IMR-90 (cell line): ENCODE data around the gene ABHD16A.

Source experiments
- MAFK ChIP-seq: IDR thresholded peaks from 2 replicates; pipeline ENCODE4 v1.6.1; 2012; ENCODE audit warnings: low read depth, low read length, improper control_type of control experiment
- POLR2A ChIP-seq: IDR thresholded peaks from 2 replicates; pipeline ENCODE4 v1.6.1; 2012; ENCODE audit warnings: mild to moderate bottlenecking, low read depth, low read length
- RAD21 ChIP-seq: IDR thresholded peaks from 2 replicates; pipeline ENCODE4 v1.6.1; 2012; ENCODE audit warnings: low read length, improper control_type of control experiment
- TF ChIP-seq, protein P1 (sequence below): conservative IDR thresholded peaks from 2 replicates; pipeline ENCODE4 v1.5.1; 2012; ENCODE audit warnings: mild to moderate bottlenecking, low read depth, low read length, improper control_type of control experiment

DNA sequence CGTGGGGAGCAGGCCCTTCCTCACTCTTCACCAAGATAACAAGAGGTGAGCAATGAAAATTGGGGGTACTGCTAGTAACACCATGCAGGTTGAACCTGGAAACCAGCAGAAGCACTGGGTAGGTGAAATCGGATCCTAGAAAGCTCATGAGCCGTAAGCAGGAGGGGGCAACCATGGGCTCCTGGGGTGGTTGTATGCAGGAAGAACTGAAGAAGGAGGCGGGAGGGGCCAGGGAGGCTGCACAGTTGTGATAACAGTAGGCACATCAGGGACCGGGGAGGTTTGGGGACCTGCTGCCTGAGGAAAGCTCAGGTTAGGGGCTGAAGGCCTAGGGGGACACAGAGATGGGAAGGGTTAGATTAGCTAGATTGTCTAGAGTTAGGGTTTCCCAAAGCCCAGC is 16.6 kb downstream of the ABHD16A start:
- TF ChIP-seq, protein P1, sequence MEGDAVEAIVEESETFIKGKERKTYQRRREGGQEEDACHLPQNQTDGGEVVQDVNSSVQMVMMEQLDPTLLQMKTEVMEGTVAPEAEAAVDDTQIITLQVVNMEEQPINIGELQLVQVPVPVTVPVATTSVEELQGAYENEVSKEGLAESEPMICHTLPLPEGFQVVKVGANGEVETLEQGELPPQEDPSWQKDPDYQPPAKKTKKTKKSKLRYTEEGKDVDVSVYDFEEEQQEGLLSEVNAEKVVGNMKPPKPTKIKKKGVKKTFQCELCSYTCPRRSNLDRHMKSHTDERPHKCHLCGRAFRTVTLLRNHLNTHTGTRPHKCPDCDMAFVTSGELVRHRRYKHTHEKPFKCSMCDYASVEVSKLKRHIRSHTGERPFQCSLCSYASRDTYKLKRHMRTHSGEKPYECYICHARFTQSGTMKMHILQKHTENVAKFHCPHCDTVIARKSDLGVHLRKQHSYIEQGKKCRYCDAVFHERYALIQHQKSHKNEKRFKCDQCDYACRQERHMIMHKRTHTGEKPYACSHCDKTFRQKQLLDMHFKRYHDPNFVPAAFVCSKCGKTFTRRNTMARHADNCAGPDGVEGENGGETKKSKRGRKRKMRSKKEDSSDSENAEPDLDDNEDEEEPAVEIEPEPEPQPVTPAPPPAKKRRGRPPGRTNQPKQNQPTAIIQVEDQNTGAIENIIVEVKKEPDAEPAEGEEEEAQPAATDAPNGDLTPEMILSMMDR: no peak
- no peak for TF ChIP-seq POLR2A
- no peak for TF ChIP-seq MAFK
- no peak for TF ChIP-seq RAD21
